ENCODE measurements around the gene CCDC188.

DNA sequence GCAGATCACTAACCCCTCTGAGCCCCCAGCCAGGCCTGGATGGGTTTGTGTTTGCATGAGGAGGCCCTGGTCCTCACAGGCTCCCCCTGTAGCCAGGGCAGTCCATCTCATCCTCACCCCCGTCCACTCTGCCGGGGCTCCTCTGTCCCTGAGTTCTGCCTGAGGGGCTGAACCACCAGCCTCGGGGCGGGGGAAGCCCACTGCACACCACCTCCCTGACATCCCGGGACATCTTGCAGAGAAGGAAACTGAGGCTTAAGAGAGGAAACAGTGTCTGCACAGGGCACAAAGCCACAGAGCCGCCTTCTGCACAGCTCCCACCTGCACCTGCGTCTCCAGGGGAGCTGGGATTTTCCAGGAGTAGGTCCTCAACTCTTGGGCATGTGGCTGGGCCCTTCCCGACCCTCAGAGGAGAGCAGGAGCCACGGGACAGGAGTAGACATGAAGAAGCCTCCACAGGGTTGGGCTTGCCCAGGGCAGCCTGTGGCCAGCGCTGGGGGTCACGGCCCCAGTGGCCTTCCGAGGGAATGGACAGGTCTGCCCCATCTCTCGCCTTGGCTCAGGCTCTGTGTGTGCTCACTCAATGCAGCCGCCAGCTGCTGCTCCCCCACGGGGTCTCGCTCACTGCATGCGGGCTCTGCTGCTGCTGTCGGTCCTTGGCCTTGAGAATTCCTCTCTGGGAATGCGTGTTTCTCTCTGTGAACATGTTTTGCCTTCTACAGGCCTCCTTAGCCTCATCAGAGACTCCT lies 45.4 kb upstream of the CCDC188 start:
- TF ChIP-seq, protein P1, sequence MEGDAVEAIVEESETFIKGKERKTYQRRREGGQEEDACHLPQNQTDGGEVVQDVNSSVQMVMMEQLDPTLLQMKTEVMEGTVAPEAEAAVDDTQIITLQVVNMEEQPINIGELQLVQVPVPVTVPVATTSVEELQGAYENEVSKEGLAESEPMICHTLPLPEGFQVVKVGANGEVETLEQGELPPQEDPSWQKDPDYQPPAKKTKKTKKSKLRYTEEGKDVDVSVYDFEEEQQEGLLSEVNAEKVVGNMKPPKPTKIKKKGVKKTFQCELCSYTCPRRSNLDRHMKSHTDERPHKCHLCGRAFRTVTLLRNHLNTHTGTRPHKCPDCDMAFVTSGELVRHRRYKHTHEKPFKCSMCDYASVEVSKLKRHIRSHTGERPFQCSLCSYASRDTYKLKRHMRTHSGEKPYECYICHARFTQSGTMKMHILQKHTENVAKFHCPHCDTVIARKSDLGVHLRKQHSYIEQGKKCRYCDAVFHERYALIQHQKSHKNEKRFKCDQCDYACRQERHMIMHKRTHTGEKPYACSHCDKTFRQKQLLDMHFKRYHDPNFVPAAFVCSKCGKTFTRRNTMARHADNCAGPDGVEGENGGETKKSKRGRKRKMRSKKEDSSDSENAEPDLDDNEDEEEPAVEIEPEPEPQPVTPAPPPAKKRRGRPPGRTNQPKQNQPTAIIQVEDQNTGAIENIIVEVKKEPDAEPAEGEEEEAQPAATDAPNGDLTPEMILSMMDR (conservative IDR thresholded peaks at IDR 0.05; ENCODE audit: low read length), result no peak
- TF ChIP-seq EZH2phosphoT487 (IDR thresholded peaks at IDR 0.05; ENCODE audit: borderline replicate concordance, low read depth, low read length), result no peak

Data from OCI-LY7 (cell line).